Adipocyte (in vitro differentiated cells): ENCODE data around the gene MUC5B.

ENCODE experiments used
- DNase-seq: peaks from one replicate; pipeline ENCODE4 v3.0.0-alpha.2; 2015; ENCODE audit warnings: low read depth
- H3K27me3 ChIP-seq: replicated peaks from 2 replicates; pipeline ENCODE4 v1.7.0; 2013; ENCODE audit warnings: mild to moderate bottlenecking, low read length, moderate library complexity; ENCODE audit not compliant: control insufficient read depth, insufficient read depth
- H3K36me3 ChIP-seq: 2 replicates; pipeline ENCODE4 v1.7.0; 2013; ENCODE audit warnings: low read length, mild to moderate bottlenecking, moderate library complexity; ENCODE audit not compliant: control insufficient read depth, insufficient read depth, severe bottlenecking
- H3K4me1 ChIP-seq: 2 replicates; pipeline ENCODE4 v1.7.0; 2013; ENCODE audit warnings: mild to moderate bottlenecking, low read length, moderate library complexity; ENCODE audit not compliant: control insufficient read depth, insufficient read depth
- H3K4me3 ChIP-seq: 2 replicates; pipeline ENCODE4 v1.7.0; 2013; ENCODE audit warnings: mild to moderate bottlenecking, low read length, moderate library complexity
- H3K9ac ChIP-seq: 2 replicates; pipeline ENCODE4 v1.7.0; 2013; ENCODE audit warnings: mild to moderate bottlenecking, low read length, moderate library complexity
- H3K9me3 ChIP-seq: 2 replicates; pipeline ENCODE4 v1.7.0; 2013; ENCODE audit warnings: mild to moderate bottlenecking, low read length, moderate library complexity; ENCODE audit not compliant: control insufficient read depth

The MUC5B gene

DNA sequence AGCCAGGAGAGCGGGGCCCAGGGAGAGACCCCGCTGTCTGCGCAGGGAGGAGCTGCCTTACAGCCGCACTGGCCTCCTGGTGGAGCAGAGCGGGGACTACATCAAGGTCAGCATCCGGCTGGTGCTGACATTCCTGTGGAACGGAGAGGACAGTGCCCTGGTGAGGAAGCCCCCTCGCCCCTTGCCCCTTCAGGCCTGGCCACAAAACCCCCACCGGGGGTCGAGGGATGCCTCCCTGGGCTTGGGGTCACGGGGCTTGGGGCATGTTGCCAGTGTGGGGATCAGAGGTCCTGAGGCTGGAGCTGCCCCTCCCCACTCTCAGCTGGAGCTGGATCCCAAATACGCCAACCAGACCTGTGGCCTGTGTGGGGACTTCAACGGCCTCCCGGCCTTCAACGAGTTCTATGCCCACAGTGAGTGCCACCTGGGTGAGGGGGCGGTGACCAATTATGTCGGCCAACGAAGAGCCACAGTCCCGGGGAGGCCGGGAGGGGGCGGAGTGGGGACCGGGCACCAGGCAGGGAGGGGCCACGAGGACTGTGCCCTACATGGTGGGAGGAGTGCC, 4.2 kb downstream of the MUC5B start:
- H3K36me3 ChIP-seq, result no peaks in the 10 kb centered on the region
- no peaks in the 10 kb centered on the region for H3K9me3 ChIP-seq
- no peak for DNase-seq
- no peak overlapping the region for H3K4me3 ChIP-seq
- H3K27me3 ChIP-seq, result peaks cover 6% of the 10 kb centered on the region
- no peaks in the 10 kb centered on the region for H3K4me1 ChIP-seq
- no peak overlapping the region for H3K9ac ChIP-seq

DNA sequence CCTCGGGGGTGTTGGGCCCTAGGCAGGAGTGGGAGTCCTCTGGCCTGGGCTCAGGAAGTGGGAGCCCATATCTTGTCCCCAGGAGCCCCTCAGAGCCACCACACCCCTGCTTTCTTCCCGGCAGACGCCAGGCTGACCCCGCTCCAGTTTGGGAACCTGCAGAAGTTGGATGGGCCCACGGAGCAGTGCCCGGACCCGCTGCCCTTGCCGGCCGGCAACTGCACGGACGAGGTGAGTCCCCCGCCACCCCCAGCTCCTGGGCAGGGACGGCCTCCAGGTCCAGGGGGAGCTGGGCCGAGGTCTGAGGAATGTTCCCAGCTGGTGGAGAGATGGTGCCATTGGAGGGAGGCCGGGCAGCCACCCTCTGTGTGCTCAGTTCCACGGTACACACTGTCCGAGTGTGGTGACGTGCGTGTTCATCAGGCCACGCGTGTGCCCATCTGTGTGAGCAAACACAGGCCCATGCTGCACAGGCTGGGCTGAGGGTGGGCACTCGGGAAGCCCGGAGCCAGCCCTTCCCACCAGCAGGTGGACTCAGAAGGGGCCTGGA, 4.8 kb downstream of the MUC5B start:
- H3K4me3 ChIP-seq, result no peak overlapping the region
- H3K4me1 ChIP-seq, result no peaks in the 10 kb centered on the region
- no peak overlapping the region for H3K9ac ChIP-seq
- DNase-seq, result no peak
- H3K9me3 ChIP-seq, result no peaks in the 10 kb centered on the region
- H3K27me3 ChIP-seq, result peaks cover 6% of the 10 kb centered on the region
- no peaks in the 10 kb centered on the region for H3K36me3 ChIP-seq

DNA sequence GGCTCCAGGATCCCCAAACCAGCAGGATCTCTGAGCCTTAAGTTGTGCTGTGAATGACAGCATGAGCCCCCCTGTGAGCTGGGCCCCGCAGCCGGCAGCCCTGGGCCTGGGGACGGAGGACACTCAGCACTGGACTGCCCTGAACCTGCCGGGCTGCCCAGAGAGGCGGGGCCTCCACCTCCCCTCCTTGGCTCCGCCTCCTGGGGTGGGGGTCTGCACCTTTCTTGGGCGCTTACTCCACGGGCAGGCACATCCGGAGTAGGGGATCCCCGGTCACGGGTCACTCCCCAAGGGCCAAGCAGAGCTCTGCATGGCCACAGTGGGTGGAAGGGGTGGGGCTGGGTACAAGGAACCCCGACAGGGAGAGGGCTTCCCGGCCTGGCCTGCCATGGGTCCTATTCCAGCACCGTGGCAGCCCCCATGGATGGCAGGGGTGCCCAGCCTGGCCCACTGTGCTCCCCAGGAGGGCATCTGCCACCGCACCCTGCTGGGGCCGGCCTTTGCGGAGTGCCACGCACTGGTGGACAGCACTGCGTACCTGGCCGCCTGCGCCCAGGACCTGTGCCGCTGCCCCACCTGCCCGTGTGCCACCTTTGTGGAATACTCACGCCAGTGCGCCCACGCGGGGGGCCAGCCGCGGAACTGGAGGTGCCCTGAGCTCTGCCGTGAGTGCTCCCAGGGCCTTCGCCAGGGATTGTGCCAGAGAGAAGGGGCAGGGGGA, 5.4 kb downstream of the MUC5B start:
- H3K4me3 ChIP-seq, result no peak overlapping the region
- no peaks in the 10 kb centered on the region for H3K36me3 ChIP-seq
- H3K27me3 ChIP-seq, result peaks cover 6% of the 10 kb centered on the region
- H3K9me3 ChIP-seq, result no peaks in the 10 kb centered on the region
- DNase-seq, result no peak
- H3K9ac ChIP-seq, result no peak overlapping the region
- no peaks in the 10 kb centered on the region for H3K4me1 ChIP-seq

DNA sequence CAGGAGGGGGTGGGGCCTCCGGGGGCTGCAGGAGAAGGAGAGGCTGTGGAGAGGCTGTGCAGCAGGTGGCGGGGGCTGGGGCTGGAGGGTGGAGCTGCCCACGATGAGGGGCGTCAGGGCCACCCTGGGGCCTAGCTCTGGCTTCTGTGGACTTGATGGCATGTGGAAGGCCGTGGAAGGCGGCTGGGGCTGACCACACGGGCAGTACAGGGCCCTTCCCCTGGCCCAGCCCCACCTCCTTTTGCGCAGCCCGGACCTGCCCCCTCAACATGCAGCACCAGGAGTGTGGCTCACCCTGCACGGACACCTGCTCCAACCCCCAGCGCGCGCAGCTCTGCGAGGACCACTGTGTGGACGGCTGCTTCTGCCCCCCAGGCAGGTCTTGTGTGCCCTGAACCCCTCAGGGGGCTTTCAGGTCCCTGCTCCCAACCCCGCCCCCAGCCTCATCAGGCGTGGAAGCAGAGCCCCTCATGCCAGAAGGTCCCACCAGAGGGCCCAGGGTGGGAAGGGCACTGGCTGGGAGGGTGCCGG, 6.1 kb downstream of the MUC5B start:
- Histone ChIP-seq H3K9ac (no peak overlapping the region), H3K36me3 (no peaks in the 10 kb centered on the region), H3K4me1 (no peaks in the 10 kb centered on the region), H3K9me3 (no peaks in the 10 kb centered on the region), H3K4me3 (no peak overlapping the region), H3K27me3 (peaks cover 5% of the 10 kb centered on the region)
- no peak for DNase-seq

DNA sequence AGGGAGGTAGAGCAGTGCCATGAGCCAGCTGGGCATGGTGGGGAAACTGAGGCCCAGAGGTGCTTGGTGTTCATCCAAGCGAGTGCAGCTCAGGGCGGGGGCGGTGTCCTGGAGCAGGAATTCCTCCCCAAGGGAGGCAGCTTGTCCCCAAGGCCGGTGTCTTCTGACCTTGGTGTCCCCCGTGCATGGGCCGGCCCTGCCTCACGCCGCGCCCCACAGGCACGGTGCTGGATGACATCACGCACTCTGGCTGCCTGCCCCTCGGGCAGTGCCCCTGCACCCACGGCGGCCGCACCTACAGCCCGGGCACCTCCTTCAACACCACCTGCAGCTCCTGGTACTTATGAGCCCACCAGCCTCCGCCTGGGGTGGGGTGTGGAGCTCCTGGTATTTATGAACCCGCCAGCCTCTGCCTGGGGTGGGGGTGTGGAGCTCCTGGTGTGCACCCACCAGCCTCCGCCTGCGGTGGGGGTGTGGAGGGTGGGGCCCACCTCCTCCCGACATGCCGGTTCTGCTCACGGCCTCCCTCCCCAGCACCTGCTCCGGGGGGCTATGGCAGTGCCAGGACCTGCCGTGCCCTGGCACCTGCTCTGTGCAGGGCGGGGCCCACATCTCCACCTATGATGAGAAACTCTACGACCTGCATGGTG, 6.7 kb downstream of the MUC5B start:
- H3K4me3 ChIP-seq, result no peak overlapping the region
- no peak for DNase-seq
- peaks cover 4% of the 10 kb centered on the region for H3K27me3 ChIP-seq
- no peaks in the 10 kb centered on the region for H3K9me3 ChIP-seq
- no peaks in the 10 kb centered on the region for H3K36me3 ChIP-seq
- no peaks in the 10 kb centered on the region for H3K4me1 ChIP-seq
- H3K9ac ChIP-seq, result no peak overlapping the region

DNA sequence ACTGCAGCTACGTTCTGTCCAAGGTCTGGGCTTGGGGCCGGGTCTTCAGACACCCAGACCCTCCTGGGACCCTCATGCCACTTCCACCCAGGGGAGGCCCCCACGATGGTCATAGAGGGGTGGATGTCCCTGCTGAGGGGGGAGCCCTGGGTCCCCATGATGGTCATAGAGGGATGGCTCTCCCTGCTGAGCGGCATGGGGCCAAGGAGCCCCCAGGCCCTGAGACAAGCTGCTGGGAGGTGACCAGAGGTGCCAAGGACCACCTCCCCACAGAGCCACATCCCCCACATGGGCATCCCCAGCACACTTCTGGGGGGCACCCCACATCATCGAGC, 7.2 kb downstream of the MUC5B start:
- no peaks in the 10 kb centered on the region for H3K4me1 ChIP-seq
- peaks cover 4% of the 10 kb centered on the region for H3K27me3 ChIP-seq
- no peaks in the 10 kb centered on the region for H3K9me3 ChIP-seq
- no peaks in the 10 kb centered on the region for H3K36me3 ChIP-seq
- H3K4me3 ChIP-seq, result no peak overlapping the region
- no peak for DNase-seq
- H3K9ac ChIP-seq, result no peak overlapping the region

DNA sequence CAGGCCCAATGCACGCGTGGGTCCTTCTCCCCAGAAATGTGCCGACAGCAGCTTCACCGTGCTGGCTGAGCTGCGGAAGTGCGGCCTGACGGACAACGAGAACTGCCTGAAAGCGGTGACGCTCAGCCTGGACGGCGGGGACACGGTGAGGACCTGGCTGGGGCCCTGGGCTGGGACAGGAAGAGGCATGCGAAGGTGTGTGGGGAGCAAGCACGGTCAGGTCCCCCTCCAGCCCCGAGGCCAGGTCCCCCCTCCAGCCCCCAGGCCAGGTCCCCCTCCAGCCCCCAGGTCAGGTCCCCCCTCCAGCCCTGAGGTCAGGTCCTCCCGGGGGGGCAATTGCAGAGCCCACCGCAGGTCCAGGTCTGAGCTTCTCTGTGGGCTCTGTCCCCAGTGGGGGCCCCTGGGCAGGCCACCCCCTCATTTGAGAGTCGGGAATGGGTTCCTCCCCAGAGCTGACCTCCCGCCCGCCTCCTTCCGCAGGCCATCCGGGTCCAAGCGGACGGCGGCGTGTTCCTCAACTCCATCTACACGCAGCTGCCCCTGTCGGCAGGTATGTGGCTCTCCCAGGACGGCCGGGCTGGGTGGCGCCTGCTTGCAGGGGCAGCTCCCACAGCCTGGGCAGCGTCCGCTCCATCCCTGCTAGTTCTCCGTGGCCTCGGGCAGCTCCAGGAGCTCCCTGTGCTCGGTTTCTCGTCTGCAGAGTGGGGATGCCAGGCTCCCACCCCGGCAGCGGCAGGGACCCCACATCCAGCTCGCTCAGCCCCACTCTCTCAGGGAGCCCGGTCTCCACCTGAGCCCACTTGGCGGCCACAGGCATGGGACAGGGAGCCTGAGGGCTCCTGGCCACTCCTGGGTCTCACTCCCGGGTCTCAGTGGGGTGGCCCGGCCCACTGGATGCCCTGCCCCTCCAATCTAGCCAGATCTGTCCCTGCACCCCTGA, 7.9 kb downstream of the MUC5B start:
- no peak for DNase-seq
- no peak overlapping the region for H3K4me3 ChIP-seq
- no peaks in the 10 kb centered on the region for H3K36me3 ChIP-seq

DNA sequence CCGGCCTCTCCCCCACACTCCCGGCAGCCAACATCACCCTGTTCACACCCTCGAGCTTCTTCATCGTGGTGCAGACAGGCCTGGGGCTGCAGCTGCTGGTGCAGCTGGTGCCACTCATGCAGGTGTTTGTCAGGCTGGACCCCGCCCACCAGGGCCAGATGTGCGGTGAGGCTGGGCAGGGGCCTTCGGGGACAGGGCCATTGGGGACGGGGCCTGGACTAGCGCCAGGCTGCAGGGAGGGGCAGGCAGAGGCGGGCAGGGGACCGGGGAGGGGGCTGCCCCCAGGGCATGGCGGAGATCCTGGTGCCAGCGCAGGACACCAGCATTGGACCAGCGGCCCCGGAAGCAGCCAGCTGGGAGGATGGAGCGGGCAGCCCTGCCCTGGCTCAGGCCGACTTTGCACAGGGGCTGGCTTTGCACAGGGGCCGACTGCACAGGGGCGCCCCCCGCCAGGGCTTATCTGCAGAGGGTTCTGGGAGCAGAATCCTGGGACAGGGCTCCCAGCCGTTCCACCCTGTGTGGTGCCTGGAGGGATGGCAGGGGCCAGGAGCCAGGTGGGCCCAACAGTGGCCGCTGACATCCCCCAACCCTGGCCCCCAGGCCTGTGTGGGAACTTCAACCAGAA, 8.6 kb downstream of the MUC5B start:
- peaks cover 9% of the 10 kb centered on the region for H3K27me3 ChIP-seq
- no peaks in the 10 kb centered on the region for H3K4me1 ChIP-seq
- no peak overlapping the region for H3K4me3 ChIP-seq
- H3K9me3 ChIP-seq, result no peaks in the 10 kb centered on the region
- H3K9ac ChIP-seq, result no peak overlapping the region
- H3K36me3 ChIP-seq, result no peaks in the 10 kb centered on the region
- DNase-seq, result no peak

More for the DNA sequence above, 7.9 kb downstream of the MUC5B start:
- Histone ChIP-seq H3K27me3 (peaks cover 7% of the 10 kb centered on the region), H3K9me3 (no peaks in the 10 kb centered on the region), H3K9ac (no peak overlapping the region), H3K4me1 (no peaks in the 10 kb centered on the region)

DNA sequence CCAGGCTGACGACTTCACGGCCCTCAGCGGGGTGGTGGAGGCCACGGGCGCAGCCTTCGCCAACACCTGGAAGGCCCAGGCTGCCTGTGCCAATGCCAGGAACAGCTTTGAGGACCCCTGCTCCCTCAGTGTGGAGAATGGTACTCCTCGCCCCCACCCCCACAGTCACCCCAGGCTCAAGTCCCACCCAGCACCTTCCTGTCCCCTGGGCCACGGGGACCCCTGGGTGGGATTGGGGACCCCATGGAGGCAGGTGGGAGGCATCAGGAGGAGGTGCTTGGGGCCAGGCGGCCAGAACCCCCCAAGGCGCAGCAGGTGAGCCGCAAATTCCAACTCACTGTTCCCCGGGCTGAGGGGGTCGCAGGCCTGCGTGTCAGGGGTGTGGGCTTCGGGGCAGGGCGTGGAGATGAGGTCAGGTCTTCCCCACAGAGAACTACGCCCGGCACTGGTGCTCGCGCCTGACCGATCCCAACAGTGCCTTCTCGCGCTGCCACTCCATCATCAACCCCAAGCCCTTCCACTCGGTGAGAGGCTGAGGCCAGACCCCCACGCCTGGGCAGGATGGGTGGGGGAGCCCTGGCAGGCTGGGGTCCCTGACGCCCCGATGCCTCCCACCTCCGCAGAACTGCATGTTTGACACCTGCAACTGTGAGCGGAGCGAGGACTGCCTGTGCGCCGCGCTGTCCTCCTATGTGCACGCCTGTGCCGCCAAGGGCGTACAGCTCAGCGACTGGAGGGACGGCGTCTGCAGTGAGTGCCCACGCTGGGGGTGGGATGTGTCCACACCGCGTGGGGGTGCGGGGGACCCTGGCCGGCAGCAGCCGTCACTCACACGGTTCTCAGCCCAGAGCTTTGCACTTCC, 9.4 kb downstream of the MUC5B start:
- H3K4me3 ChIP-seq, result no peak overlapping the region
- no peaks in the 10 kb centered on the region for H3K9me3 ChIP-seq
- DNase-seq, result no peak
- no peaks in the 10 kb centered on the region for H3K4me1 ChIP-seq
- peaks cover 11% of the 10 kb centered on the region for H3K27me3 ChIP-seq
- no peaks in the 10 kb centered on the region for H3K36me3 ChIP-seq
- H3K9ac ChIP-seq, result no peak overlapping the region

DNA sequence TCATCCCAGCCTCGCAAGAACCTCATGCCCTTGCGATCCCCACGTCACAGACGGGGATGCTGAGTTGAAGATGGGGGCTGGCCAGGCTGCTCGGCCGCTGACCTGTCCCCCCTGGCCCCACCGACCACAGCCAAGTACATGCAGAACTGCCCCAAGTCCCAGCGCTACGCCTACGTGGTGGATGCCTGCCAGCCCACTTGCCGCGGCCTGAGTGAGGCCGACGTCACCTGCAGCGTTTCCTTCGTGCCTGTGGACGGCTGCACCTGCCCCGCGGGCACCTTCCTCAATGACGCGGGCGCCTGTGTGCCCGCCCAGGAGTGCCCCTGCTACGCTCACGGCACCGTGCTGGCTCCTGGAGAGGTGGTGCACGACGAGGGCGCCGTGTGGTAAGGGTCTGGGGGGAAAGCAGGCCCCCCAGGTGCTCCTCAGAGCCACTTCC, 10.0 kb downstream of the MUC5B start:
- no peak for DNase-seq
- H3K4me1 ChIP-seq, result no peaks in the 10 kb centered on the region
- H3K36me3 ChIP-seq, result no peaks in the 10 kb centered on the region
- H3K27me3 ChIP-seq, result peaks cover 7% of the 10 kb centered on the region
- H3K9ac ChIP-seq, result no peak overlapping the region
- H3K4me3 ChIP-seq, result no peak overlapping the region
- no peaks in the 10 kb centered on the region for H3K9me3 ChIP-seq
